Astrocyte (in vitro differentiated cells and primary cell): ENCODE measurements around the gene IGF1R. TPM values are rescaled to one million over a fixed set of nuclear protein-coding genes. Genes with fewer than 3 reads are reported as not detected.

Experiments used
- DNase-seq: peaks from one replicate; pipeline ENCODE4 v3.0.0-alpha.2; 2010; ENCODE audit warnings: low read depth
- FAIRE-seq: peaks from 2 replicates; lab custom pipeline; 2011; peaks lifted over from hg19 to GRCh38; lab: Jason Lieb, UNC
- H2AFZ ChIP-seq: 2 replicates; pipeline ENCODE4 v1.6.0; 2012; ENCODE audit warnings: low read depth, low read length, inconsistent platforms
- H3K27ac ChIP-seq: 2 replicates; pipeline ENCODE4 v1.5.1; 2011; ENCODE audit warnings: low read depth, low read length, inconsistent platforms
- H3K27me3 ChIP-seq: 2 replicates; pipeline ENCODE4 v1.6.0; 2011; ENCODE audit warnings: low read length, inconsistent platforms; ENCODE audit not compliant: insufficient read depth
- H3K36me3 ChIP-seq: 2 replicates; pipeline ENCODE4 v1.5.1; 2011; ENCODE audit warnings: low read length, inconsistent platforms; ENCODE audit not compliant: insufficient read depth
- H3K4me1 ChIP-seq: 2 replicates; pipeline ENCODE4 v1.5.1; 2011; ENCODE audit warnings: low read length, inconsistent platforms; ENCODE audit not compliant: insufficient read depth
- H3K4me2 ChIP-seq: 2 replicates; pipeline ENCODE4 v1.6.0; 2012; ENCODE audit warnings: low read length, inconsistent platforms
- H3K4me3 ChIP-seq: 2 replicates; pipeline ENCODE4 v1.5.1; 2011; ENCODE audit warnings: low read depth, mild to moderate bottlenecking, low read length, inconsistent platforms; ENCODE audit not compliant: insufficient read depth
- H3K79me2 ChIP-seq: 2 replicates; pipeline ENCODE4 v1.6.0; 2012; ENCODE audit warnings: mild to moderate bottlenecking, low read length, inconsistent platforms; ENCODE audit not compliant: insufficient read depth
- H3K9ac ChIP-seq: 2 replicates; pipeline ENCODE4 v1.6.0; 2012; ENCODE audit warnings: mild to moderate bottlenecking, low read length, inconsistent platforms
- H3K9me3 ChIP-seq: 2 replicates; pipeline ENCODE4 v1.5.1; 2012; ENCODE audit warnings: low read depth, mild to moderate bottlenecking, low read length, inconsistent platforms; ENCODE audit not compliant: insufficient read depth
- H4K20me1 ChIP-seq: 2 replicates; pipeline ENCODE4 v1.6.0; 2012; ENCODE audit warnings: low read length, inconsistent platforms; ENCODE audit not compliant: insufficient read depth
- H3K27ac Mint-ChIP-seq: one replicate; pipeline ENCODE4 v1.8.0; 2021; ENCODE audit warnings: mild to moderate bottlenecking, mixed read lengths; ENCODE audit not compliant: unreplicated experiment
- H3K27me3 Mint-ChIP-seq: one replicate; pipeline ENCODE4 v1.8.0; 2021; ENCODE audit warnings: low read depth, mixed read lengths; ENCODE audit not compliant: unreplicated experiment
- H3K36me3 Mint-ChIP-seq: one replicate; pipeline ENCODE4 v1.8.0; 2021; ENCODE audit warnings: low read depth, mixed read lengths; ENCODE audit not compliant: unreplicated experiment
- H3K4me1 Mint-ChIP-seq: one replicate; pipeline ENCODE4 v1.8.0; 2021; ENCODE audit warnings: low read depth, mixed read lengths; ENCODE audit not compliant: unreplicated experiment
- H3K4me3 Mint-ChIP-seq: one replicate; pipeline ENCODE4 v1.8.0; 2021; ENCODE audit warnings: mild to moderate bottlenecking, moderate library complexity, mixed read lengths; ENCODE audit not compliant: unreplicated experiment
- H3K9me3 Mint-ChIP-seq: one replicate; pipeline ENCODE4 v1.8.0; 2021; ENCODE audit warnings: mild to moderate bottlenecking, mixed read lengths; ENCODE audit not compliant: unreplicated experiment
- CTCF ChIP-seq: IDR thresholded peaks from 2 replicates; pipeline ENCODE4 v1.5.1; 2011; ENCODE audit warnings: low read depth, mild to moderate bottlenecking, inconsistent platforms, low read length, moderate library complexity; ENCODE audit not compliant: insufficient read depth
- EZH2 ChIP-seq: IDR thresholded peaks from 2 replicates; pipeline ENCODE4 v1.6.1; 2012; ENCODE audit warnings: mild to moderate bottlenecking, low read length, inconsistent platforms; ENCODE audit not compliant: insufficient read depth
- total RNA-seq: library from RNA; stranded (reverse); gene quantifications from 2 replicates; pipeline ENCODE4 v1.2.1, GENCODE V29; 2021

Gene IGF1R
- total RNA-seq, 1 donor from 2014 or later, result 270 TPM

- Mint-ChIP-seq H3K27me3 (no peaks in the 10 kb centered on the region), H3K4me3 (no peak overlapping the region), H3K4me1 (peaks cover 18% of the 10 kb centered on the region), H3K27ac (no peak overlapping the region), H3K36me3 (peaks cover 45% of the 10 kb centered on the region), H3K9me3 (no peaks in the 10 kb centered on the region)
- peaks cover 67% of the 10 kb centered on the region for H3K36me3 ChIP-seq
- no peak overlapping the region for H3K9ac ChIP-seq
- H3K9me3 ChIP-seq, result no peaks in the 10 kb centered on the region
- H3K4me2 ChIP-seq, result no peak overlapping the region
- no peak overlapping the region for H2AFZ ChIP-seq
- peaks cover 43% of the 10 kb centered on the region for H4K20me1 ChIP-seq
- peaks cover 16% of the 10 kb centered on the region for H3K79me2 ChIP-seq
- no peak for FAIRE-seq
- H3K4me3 ChIP-seq, result no peak overlapping the region
- no peak for TF ChIP-seq CTCF
- no peak for TF ChIP-seq EZH2
- H3K27me3 ChIP-seq, result no peaks in the 10 kb centered on the region
- no peak overlapping the region for H3K27ac ChIP-seq
- no peak for DNase-seq
- H3K4me1 ChIP-seq, result peaks cover 8% of the 10 kb centered on the region
Measured at GRCh38 chr15:98941595-98942255, 293.4 kb downstream of the IGF1R start.

GRCh38 chr15:98942431-98942830, 294.1 kb downstream of the IGF1R start:
- no peak overlapping the region for H3K27ac ChIP-seq
- FAIRE-seq, result no peak
- no peak overlapping the region for H3K4me3 Mint-ChIP-seq

More at GRCh38 chr15:98942431-98942830, 294.1 kb downstream of the IGF1R start:
- no peaks in the 10 kb centered on the region for H3K9me3 Mint-ChIP-seq
- H3K4me1 Mint-ChIP-seq, result peaks cover 18% of the 10 kb centered on the region
- peaks cover 43% of the 10 kb centered on the region for H3K36me3 Mint-ChIP-seq
- Histone ChIP-seq H4K20me1 (peaks cover 43% of the 10 kb centered on the region), H3K4me1 (peaks cover 8% of the 10 kb centered on the region), H2AFZ (no peak overlapping the region), H3K36me3 (peaks cover 63% of the 10 kb centered on the region), H3K79me2 (peaks cover 16% of the 10 kb centered on the region), H3K27me3 (no peaks in the 10 kb centered on the region), H3K9me3 (no peaks in the 10 kb centered on the region), H3K4me3 (no peak overlapping the region), H3K9ac (no peak overlapping the region), H3K4me2 (no peak overlapping the region)
- H3K27ac Mint-ChIP-seq, result peak overlapping the region; percentile 19
- peak; percentile 17 for DNase-seq
- no peaks in the 10 kb centered on the region for H3K27me3 Mint-ChIP-seq
- TF ChIP-seq EZH2 (no peak), CTCF (no peak)
